ENCODE measurements around the gene GJB1.

DNA sequence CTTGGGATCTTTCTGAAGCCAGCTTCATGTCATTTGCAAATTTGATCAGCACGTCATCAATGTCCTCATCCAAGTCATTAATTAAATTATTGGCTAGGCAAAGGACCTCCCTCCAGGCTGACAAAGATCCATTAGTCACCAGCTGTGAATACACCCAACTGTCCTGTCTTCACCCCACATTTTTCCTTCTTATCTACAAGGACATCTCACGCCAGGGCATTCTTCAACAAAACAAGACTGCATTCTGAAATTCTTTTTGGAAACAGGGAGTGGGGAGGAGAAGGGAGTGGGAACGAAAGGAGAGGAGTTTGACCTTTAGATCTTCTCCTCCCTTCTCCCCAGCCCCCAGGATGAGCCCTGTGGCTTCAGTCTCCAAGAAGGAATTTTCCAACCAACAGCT lies 45.7 kb upstream of the GJB1 start:
- TF ChIP-seq EP300 (IDR thresholded peaks at IDR 0.05; ENCODE audit: low read depth), result no peak
- TF ChIP-seq POLR2AphosphoS5 (IDR thresholded peaks at IDR 0.05), result no peak
